Measurements from ENCODE around the gene GPATCH8. TPM values are rescaled to one million over a fixed set of nuclear protein-coding genes. Genes with fewer than 3 reads are reported as not detected.

GPATCH8 gene
- total and polyA plus RNA-seq, 2 of the 8 experiments (the other 6 are each of a cell fraction or from before 2014, with no cell fraction given): 20.5 to 58.1 TPM

- peaks cover 0 to 23% (median 1%) of the 10 kb centered on the region in 4 experiments; a peak in 4 of 8 replicates for H3K36me3 ChIP-seq (ENCODE audit: control insufficient read depth in 2 of 4, insufficient read depth in 4 of 4, low read length in 3 of 4)
- WGBS, 2 experiments (ENCODE audit: extremely low coverage in 1 of 2, insufficient coverage in 1 of 2, insufficient read length in 1 of 2, insufficient replicate concordance in 2 of 2, low coverage in 1 of 2, low lambda C conversion rate in 2 of 2, missing lambda C conversion rate in 1 of 2): 94% methylated on average over 2 of the region's 2 CpGs; no CpG with 5 or more reads in 1 of the 2 experiments
- H3K79me1 ChIP-seq (ENCODE audit: low read depth, low read length): no peaks in the 10 kb centered on the region; the same call in 1 of the 2 replicates
- no peak overlapping the region for H3K27ac ChIP-seq (ENCODE audit: low read depth, low read length)
- no peak overlapping the region for H2BK15ac ChIP-seq (ENCODE audit: low read length)
- H2BK12ac ChIP-seq (ENCODE audit: low read depth, low read length): no peak overlapping the region
- H3K23ac ChIP-seq (ENCODE audit: insufficient read length): no peak overlapping the region
- H3K9me3 ChIP-seq (ENCODE audit: insufficient read depth in 2 of 2, low read depth in 1 of 2, low read length in 1 of 2): no peaks in the 10 kb centered on the region
- H3K14ac ChIP-seq (ENCODE audit: insufficient read length): no peak overlapping the region
- H2BK120ac ChIP-seq (replicated peaks; ENCODE audit: low read depth, low read length): no peak overlapping the region
- H2AFZ ChIP-seq (ENCODE audit: low read length): no peak overlapping the region
- H3K79me2 ChIP-seq (ENCODE audit: control insufficient read depth in 1 of 2, insufficient read depth in 2 of 2, low read length in 2 of 2): no peaks in the 10 kb centered on the region
- H2BK5ac ChIP-seq (ENCODE audit: low read depth, low read length): no peak overlapping the region
- FAIRE-seq (no peak), DNase-seq (ENCODE audit: low read depth in 1 of 2, low spot score in 2 of 2) (no peak)
- H4K91ac ChIP-seq (replicated peaks; ENCODE audit: insufficient read length, low read length): no peak overlapping the region
- no peak overlapping the region for H3K4me2 ChIP-seq (ENCODE audit: insufficient read depth in 1 of 2, low read depth in 2 of 2, low read length in 2 of 2)
- H4K5ac ChIP-seq (ENCODE audit: insufficient read length, low read depth, low read length): no peak overlapping the region
- no peak overlapping the region for H3K4ac ChIP-seq (replicated peaks; ENCODE audit: insufficient read length, low read depth, low read length)
- ChIA-PET CTCF (ENCODE audit: partially characterized antibody) (interaction anchor here (0.6 to 1.4 kb wide), 3 partner anchors 16 to 54 kb away, joined by 3 to 5 read pairs (median 4); no protein-coding TSS in a partner anchor), POLR2A (ENCODE audit: partially characterized antibody) (interaction anchor here (1.0 kb wide), 1 partner anchor 16 kb away, joined by 3 read pairs; no protein-coding TSS in a partner anchor)
- no peak overlapping the region for H4K8ac ChIP-seq (ENCODE audit: extremely low read depth, insufficient read depth, low read length)
- no peak overlapping the region for H3K56ac ChIP-seq (replicated peaks; ENCODE audit: insufficient read length, low read depth, low read length)
- no peaks in the 10 kb centered on the region for H3K23me2 ChIP-seq (ENCODE audit: low read depth, low read length)
- no peak for TF ChIP-seq CBX8 (IDR thresholded peaks at IDR 0.05; ENCODE audit: borderline replicate concordance, low read depth, low read length)
- TF ChIP-seq SAP30 (IDR thresholded peaks at IDR 0.05; ENCODE audit: insufficient read depth, insufficient replicate concordance, low read length): no peak
- no peak for TF ChIP-seq USF2 (IDR thresholded peaks at IDR 0.05; ENCODE audit: low read length)
- TF ChIP-seq ASH2L (IDR thresholded peaks at IDR 0.05; ENCODE audit: low read length): no peak
- TF ChIP-seq PHF8 (conservative IDR thresholded peaks at IDR 0.05; ENCODE audit: low read depth, low read length): no peak
- TF ChIP-seq TEAD4 (IDR thresholded peaks at IDR 0.05; ENCODE audit: low read depth, low read length): no peak
- no peak for TF ChIP-seq RBBP5 (IDR thresholded peaks at IDR 0.05; ENCODE audit: borderline replicate concordance, low read depth, low read length)
- TF ChIP-seq ZNF274 (IDR thresholded peaks at IDR 0.05; ENCODE audit: borderline replicate concordance, extremely low read depth, low read length): no peak
- TF ChIP-seq JUN (IDR thresholded peaks at IDR 0.05; ENCODE audit: low read depth, low read length): no peak
- no peak for TF ChIP-seq CEBPB (IDR thresholded peaks at IDR 0.05; ENCODE audit: low read depth, low read length)
- TF ChIP-seq POLR2A (IDR thresholded peaks at IDR 0.05; ENCODE audit: control extremely low read depth in 1 of 2, low read depth in 2 of 2, low read length in 2 of 2): no peak
- H2AK5ac ChIP-seq (ENCODE audit: low read depth, low read length): no peak overlapping the region
- H3K18ac ChIP-seq (ENCODE audit: extremely low read depth, low read length): no peak overlapping the region
- H3K4me1 ChIP-seq (replicated peaks in 1 of 4; ENCODE audit: control insufficient read depth in 3 of 4, insufficient read depth in 4 of 4, low read length in 3 of 4): no peaks in the 10 kb centered on the region
- H4K20me1 ChIP-seq (replicated peaks in 1 of 2; ENCODE audit: control insufficient read depth in 1 of 2, insufficient read depth in 2 of 2, low read length in 2 of 2): peaks cover 0 to 2% of the 10 kb centered on the region in 2 experiments
- no peaks in the 10 kb centered on the region for H3K27me3 ChIP-seq (replicated peaks in 1 of 4; ENCODE audit: control insufficient read depth in 3 of 4, extremely low read depth in 1 of 4, insufficient read depth in 3 of 4, low read length in 3 of 4)
- H3K9ac ChIP-seq (replicated peaks in 1 of 4; ENCODE audit: extremely low read depth in 1 of 4, low read depth in 3 of 4, low read length in 3 of 4): no peak overlapping the region
- no peak overlapping the region for H2BK20ac ChIP-seq (ENCODE audit: low read length)
- no peak overlapping the region for H3K4me3 ChIP-seq (ENCODE audit: extremely low read depth in 1 of 4, insufficient read depth in 2 of 4, low read depth in 3 of 4, low read length in 4 of 4)
Measured at GRCh38 chr17:44416558-44417289, 86.5 kb downstream of the GPATCH8 start.

Measured in H1 (cell line).